A549 (cell line): ENCODE measurements around the gene LRRC4C. TPM values are rescaled to one million over a fixed set of nuclear protein-coding genes. Genes with fewer than 3 reads are reported as not detected.
A peak's percentile ranks its signal among the peaks of the same experiment; 100 is the strongest.
"Not testable (repeated sequence)": the region's sequence is repeated elsewhere in the genome, so short reads cannot be mapped to it uniquely, and the experiment has no call there.

Experiments used
- ATAC-seq, 2 experiments: fragments of 200-7000 bp in 1 of 2; fragments of >200 bp in 1 of 2; cut with Nextera tagmentation in 1 of 2; cut with Tn5 transposase in 1 of 2; 3 replicates each; pipeline versions ENCODE4 v1.8.0 to v1.9.1; 2018 to 2020; ENCODE audit warnings: mild to moderate bottlenecking in 1 of 2, moderate library complexity in 1 of 2
- CTCF ChIA-PET: fragments of 300-600 bp; sonication (Branson Sonifier 250); formaldehyde crosslinking; extraction: SDS; loops from one replicate; lab custom pipeline; 2021; ENCODE audit warnings: antibody characterized with exemption, inconsistent platforms; lab: Yijun Ruan, JAX
- POLR2A ChIA-PET: fragments of 350-600 bp; formaldehyde crosslinking; extraction: SDS; loops from one replicate; lab custom pipeline; 2021; ENCODE audit warnings: antibody characterized with exemption, inconsistent platforms; lab: Yijun Ruan, JAX
- DNase-seq, 2 experiments: peaks; one replicate each; pipeline versions ENCODE4 v3.0.0 to v3.0.0-alpha.2; 2011 to 2016; ENCODE audit warnings: low read depth in 1 of 2, low spot score in 1 of 2
- FAIRE-seq: peaks from 2 replicates; lab custom pipeline; 2011; peaks lifted over from hg19 to GRCh38; lab: Jason Lieb, UNC
- H3K27ac ChIP-seq, 2 experiments: fragments of >200 bp; sonication (Bioruptor Twin); formaldehyde crosslinking; 3 replicates each; pipeline ENCODE4 v1.5.1; 2016 to 2017
- H3K4me1 ChIP-seq: fragments of >200 bp; sonication (Bioruptor Twin); formaldehyde crosslinking; 3 replicates; pipeline ENCODE4 v1.6.1; 2016
- H3K4me2 ChIP-seq: fragments of >200 bp; sonication (Bioruptor Twin); formaldehyde crosslinking; 3 replicates; pipeline ENCODE4 v1.6.1; 2016
- H3K4me3 ChIP-seq: fragments of >200 bp; sonication (Bioruptor Twin); formaldehyde crosslinking; 3 replicates; pipeline ENCODE4 v1.5.1; 2016
- H3K9me3 ChIP-seq: fragments of >200 bp; sonication (Bioruptor Twin); formaldehyde crosslinking; 3 replicates; pipeline ENCODE4 v1.6.1; 2016
- BHLHE40 ChIP-seq: IDR thresholded peaks from 2 replicates; pipeline ENCODE4 v1.6.1; 2012; ENCODE audit warnings: low read depth, low read length, inconsistent platforms
- EP300 ChIP-seq, 2 experiments: fragments of >200 bp; sonication (Bioruptor Twin); formaldehyde crosslinking; IDR thresholded peaks; 2 replicates in 1 of 2; 3 replicates in 1 of 2; pipeline ENCODE4 v1.6.1; 2016 to 2017
- ESRRA ChIP-seq: fragments of 150-350 bp; IDR thresholded peaks from 2 replicates; pipeline ENCODE4 v1.6.1; 2014; ENCODE audit warnings: mild to moderate bottlenecking, low read length, borderline replicate concordance
- FOSB ChIP-seq: fragments of 250-450 bp; sonication (Bioruptor Pico); IDR thresholded peaks from 2 replicates; pipeline ENCODE4 v1.5.0; 2020; ENCODE audit warnings: mild to moderate bottlenecking, moderate library complexity
- FOXS1 ChIP-seq: fragments of 250-450 bp; sonication (Bioruptor Pico); IDR thresholded peaks from 2 replicates; pipeline ENCODE4 v1.5.0; 2020; ENCODE audit warnings: mild to moderate bottlenecking, moderate library complexity
- HOXB13 ChIP-seq: fragments of 250-450 bp; sonication (Bioruptor Pico); IDR thresholded peaks from 2 replicates; pipeline ENCODE4 v1.5.0; 2020; ENCODE audit warnings: low read depth, mild to moderate bottlenecking, moderate library complexity
- JUN ChIP-seq, 2 experiments: fragments of >200 bp; sonication (Bioruptor Twin); formaldehyde crosslinking; IDR thresholded peaks; 2 replicates in 1 of 2; 3 replicates in 1 of 2; pipeline ENCODE4 v1.6.1; 2016 to 2017
- JUNB ChIP-seq: fragments of >200 bp; sonication (Bioruptor Twin); formaldehyde crosslinking; IDR thresholded peaks from 2 replicates; pipeline ENCODE4 v1.6.1; 2016
- MAFK ChIP-seq: fragments of 450-650 bp; IDR thresholded peaks from 2 replicates; pipeline ENCODE4 v1.6.1; 2014; ENCODE audit not compliant: partially characterized antibody
- MYC ChIP-seq: IDR thresholded peaks from 2 replicates; pipeline ENCODE4 v1.6.1; 2012; ENCODE audit warnings: mild to moderate bottlenecking, inconsistent platforms, low read length, improper control_type of control experiment, borderline replicate concordance
- NPAS2 ChIP-seq: fragments of 250-450 bp; sonication (Bioruptor Pico); IDR thresholded peaks from 2 replicates; pipeline ENCODE4 v1.8.0; 2022; ENCODE audit warnings: mild to moderate bottlenecking, moderate library complexity, borderline replicate concordance
- NR3C1 ChIP-seq: fragments of >200 bp; sonication (Bioruptor Twin); formaldehyde crosslinking; IDR thresholded peaks from 3 replicates; pipeline ENCODE4 v1.6.1; 2017
- POLR2A ChIP-seq: IDR thresholded peaks from 2 replicates; pipeline ENCODE4 v1.6.1; 2012; ENCODE audit warnings: mild to moderate bottlenecking, low read length
- POLR2AphosphoS2 ChIP-seq: conservative IDR thresholded peaks from 2 replicates; pipeline ENCODE4 v1.6.1; 2012; ENCODE audit warnings: low read length, improper control_type of control experiment, inconsistent platforms
- RARB ChIP-seq: fragments of 250-450 bp; sonication (Bioruptor Pico); IDR thresholded peaks from 2 replicates; pipeline ENCODE4 v1.8.0; 2021; ENCODE audit warnings: mild to moderate bottlenecking, moderate library complexity
- RCOR1 ChIP-seq: fragments of 150-350 bp; IDR thresholded peaks from 2 replicates; pipeline ENCODE4 v1.6.1; 2014; ENCODE audit warnings: antibody characterized with exemption, low read length, low read depth
- RFX5 ChIP-seq: fragments of 450-650 bp; IDR thresholded peaks from 2 replicates; pipeline ENCODE4 v1.7.1; 2014; ENCODE audit warnings: antibody characterized with exemption, mild to moderate bottlenecking, moderate library complexity
- SMC3 ChIP-seq: fragments of >200 bp; sonication (Bioruptor Twin); formaldehyde crosslinking; IDR thresholded peaks from 3 replicates; pipeline ENCODE4 v1.6.1; 2018; ENCODE audit warnings: inconsistent platforms
- ZC3H11A ChIP-seq: fragments of 450-650 bp; IDR thresholded peaks from 2 replicates; pipeline ENCODE4 v1.6.1; 2014; ENCODE audit warnings: antibody characterized with exemption, mild to moderate bottlenecking
- ZSCAN20 ChIP-seq: fragments of 250-450 bp; sonication (Bioruptor Pico); IDR thresholded peaks from 2 replicates; pipeline ENCODE4 v1.8.0; 2022; ENCODE audit warnings: mild to moderate bottlenecking, moderate library complexity
- WGBS: methylation state at CpG from one replicate; pipeline ENCODE4 v1.1.6; 2017; ENCODE audit errors: missing lambda C conversion rate; 5-methylcytosine and 5-hydroxymethylcytosine counted together
- polyA plus RNA-seq, 4 experiments: library from polyadenylated mRNA; depleted of rRNA in 3 of 4; stranded (reverse); fragments of >200 nt; fragmentation: RNase III in 1 of 4; extraction: RNeasy Plus Mini Kit Qiagen cat#74134 plus additional on column Dnase treatment in 1 of 4; gene quantifications; 2 replicates in 3 of 4; 3 replicates in 1 of 4; pipeline ENCODE4 v1.2.3, GENCODE V29; 2011 to 2017
- TF ChIP-seq, protein P1 (sequence below): fragments of 250-450 bp; sonication (Bioruptor Pico); IDR thresholded peaks from 2 replicates; pipeline ENCODE4 v1.5.0; 2020; ENCODE audit warnings: low read depth, mild to moderate bottlenecking, moderate library complexity
- TF ChIP-seq, protein P2 (sequence below): fragments of 450-650 bp; IDR thresholded peaks from 2 replicates; pipeline ENCODE4 v1.6.1; 2014; ENCODE audit warnings: antibody characterized with exemption
- TF ChIP-seq, protein P3 (sequence below): IDR thresholded peaks from 2 replicates; pipeline ENCODE4 v1.6.1; 2012; ENCODE audit warnings: low read depth, borderline replicate concordance
- TF ChIP-seq, protein P4 (sequence below): fragments of 150-350 bp; IDR thresholded peaks from 2 replicates; pipeline ENCODE4 v1.6.1; 2014; ENCODE audit warnings: low read depth, mild to moderate bottlenecking, low read length
- TF ChIP-seq, protein P5 (sequence below): fragments of >200 bp; sonication (Bioruptor Twin); formaldehyde crosslinking; IDR thresholded peaks from 3 replicates; pipeline ENCODE4 v1.6.1; 2016
- TF ChIP-seq, protein P6 (sequence below): fragments of >200 bp; sonication (Bioruptor Twin); formaldehyde crosslinking; IDR thresholded peaks from 3 replicates; pipeline ENCODE4 v1.5.1; 2016

Gene LRRC4C
- polyA plus RNA-seq, 2 of the 4 experiments (the other 2 are of a cell fraction), result not detected

DNA sequence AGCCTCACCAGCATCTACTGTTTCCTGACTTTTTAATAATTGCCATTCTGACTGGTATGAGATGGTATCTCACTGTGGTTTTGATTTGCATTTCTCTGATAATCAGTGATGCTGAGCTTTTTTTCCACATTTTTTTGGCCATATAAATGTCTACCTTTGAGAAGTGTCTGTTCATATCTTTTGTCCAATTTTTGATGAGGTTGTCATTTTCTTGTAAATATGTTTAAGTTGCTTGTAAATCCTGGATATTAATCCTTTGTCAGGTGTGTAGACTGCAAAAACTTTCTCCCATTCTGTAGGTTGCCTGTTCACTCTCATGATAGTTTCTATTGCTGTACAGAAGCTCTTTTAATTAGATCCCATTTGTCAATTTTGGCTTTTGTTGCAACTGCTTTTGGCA, 439.8 kb downstream of the LRRC4C start:
- H3K4me2 ChIP-seq, H3K9me3 ChIP-seq, CTCF ChIA-PET, DNase-seq, FAIRE-seq, ATAC-seq, POLR2A ChIA-PET, H3K4me1 ChIP-seq, H3K4me3 ChIP-seq, H3K27ac ChIP-seq: not testable (repeated sequence)
- TF ChIP-seq MAFK, result peak; percentile 43

DNA sequence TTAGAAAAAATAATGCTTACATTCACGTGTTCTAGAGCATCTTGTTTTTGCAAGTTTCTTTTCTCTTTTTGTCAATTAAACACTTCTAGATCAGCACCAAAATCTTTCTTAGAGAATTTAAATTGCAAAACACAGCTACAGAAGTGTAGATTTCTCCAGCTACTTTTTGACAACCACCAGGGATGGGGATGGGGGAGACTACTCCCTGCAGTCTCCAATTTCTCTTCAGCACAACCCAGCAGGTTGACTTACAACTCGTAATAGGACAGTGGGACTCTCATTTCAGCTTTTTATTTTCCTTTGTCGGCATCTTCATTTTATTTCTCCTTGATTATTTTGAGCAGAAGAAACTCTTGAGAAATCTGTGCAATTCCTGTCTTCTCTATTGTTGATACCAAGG, 441.2 kb downstream of the LRRC4C start:
- Histone ChIP-seq H3K9me3 (no peaks in the 10 kb centered on the region), H3K27ac (no peak overlapping the region), H3K4me1 (no peaks in the 10 kb centered on the region), H3K4me3 (no peak overlapping the region), H3K4me2 (no peak overlapping the region)
- TF ChIP-seq BHLHE40 (no peak), SMC3 (no peak), POLR2AphosphoS2 (no peak), NR3C1 (no peak), EP300 (IDR thresholded peaks at IDR 0.05) (no peak), FOSB (CRISPR knock-in tag) (no peak), RARB (no peak), ZC3H11A (no peak), RFX5 (no peak), ZSCAN20 (CRISPR knock-in tag) (no peak), MAFK (no peak)
- TF ChIP-seq, protein P1, sequence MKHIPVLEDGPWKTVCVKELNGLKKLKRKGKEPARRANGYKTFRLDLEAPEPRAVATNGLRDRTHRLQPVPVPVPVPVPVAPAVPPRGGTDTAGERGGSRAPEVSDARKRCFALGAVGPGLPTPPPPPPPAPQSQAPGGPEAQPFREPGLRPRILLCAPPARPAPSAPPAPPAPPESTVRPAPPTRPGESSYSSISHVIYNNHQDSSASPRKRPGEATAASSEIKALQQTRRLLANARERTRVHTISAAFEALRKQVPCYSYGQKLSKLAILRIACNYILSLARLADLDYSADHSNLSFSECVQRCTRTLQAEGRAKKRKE, result no peak
- TF ChIP-seq, protein P2, sequence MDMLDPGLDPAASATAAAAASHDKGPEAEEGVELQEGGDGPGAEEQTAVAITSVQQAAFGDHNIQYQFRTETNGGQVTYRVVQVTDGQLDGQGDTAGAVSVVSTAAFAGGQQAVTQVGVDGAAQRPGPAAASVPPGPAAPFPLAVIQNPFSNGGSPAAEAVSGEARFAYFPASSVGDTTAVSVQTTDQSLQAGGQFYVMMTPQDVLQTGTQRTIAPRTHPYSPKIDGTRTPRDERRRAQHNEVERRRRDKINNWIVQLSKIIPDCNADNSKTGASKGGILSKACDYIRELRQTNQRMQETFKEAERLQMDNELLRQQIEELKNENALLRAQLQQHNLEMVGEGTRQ, result no peak
- ATAC-seq, result no peak
- POLR2A ChIA-PET, result no interaction called here
- CTCF ChIA-PET, result no interaction called here
- WGBS, result 5% methylated on average over 3 of the region's 3 CpGs
- FAIRE-seq, result no peak
- no peak for DNase-seq

DNA sequence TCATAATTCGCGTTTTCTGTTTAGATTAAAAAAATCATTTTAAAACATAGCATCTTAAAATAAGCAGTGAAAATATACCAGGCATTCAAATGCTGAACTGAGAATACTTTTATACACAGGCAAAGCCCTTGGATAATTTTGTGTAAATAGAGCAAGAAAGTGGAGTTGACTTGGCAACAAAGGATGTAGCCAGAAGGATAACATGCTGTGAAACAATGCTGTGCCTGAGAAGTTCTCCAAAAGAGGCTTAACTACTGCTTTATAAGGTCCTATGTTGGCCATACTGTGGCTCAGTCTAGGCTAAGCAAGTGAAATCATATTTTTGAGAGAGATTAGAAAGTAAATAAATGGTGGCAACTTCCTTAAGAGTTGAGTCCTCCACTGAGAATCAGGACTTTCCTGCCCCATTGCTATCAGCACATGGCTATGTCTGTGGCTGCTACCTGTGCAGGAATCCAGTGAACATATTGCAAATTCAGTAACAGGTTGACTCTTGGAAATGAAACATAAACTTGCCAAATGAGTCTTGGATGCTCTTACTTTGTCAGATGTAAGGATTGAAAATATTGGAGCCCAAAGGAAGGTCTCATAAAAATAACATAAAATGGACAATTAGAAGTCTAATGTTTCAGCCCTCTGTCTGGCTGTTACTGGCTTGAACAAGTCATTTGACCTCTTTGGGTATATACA, 448.9 kb downstream of the LRRC4C start:
- H3K4me2 ChIP-seq, result no peak overlapping the region
- no peaks in the 10 kb centered on the region for H3K9me3 ChIP-seq
- no peaks in the 10 kb centered on the region for H3K4me1 ChIP-seq
- CTCF ChIA-PET, result no interaction called here
- WGBS, result 1% methylated on average over 2 of the region's 2 CpGs
- POLR2A ChIA-PET, result no interaction called here
- no peak for ATAC-seq
- H3K4me3 ChIP-seq, result no peak overlapping the region
- DNase-seq, result no peak
- no peak for FAIRE-seq
- no peak overlapping the region for H3K27ac ChIP-seq
- TF ChIP-seq POLR2A, result no peak
- no peak for TF ChIP-seq FOXS1 (CRISPR knock-in tag)
- no peak for TF ChIP-seq HOXB13 (CRISPR knock-in tag)
- TF ChIP-seq, protein P3, sequence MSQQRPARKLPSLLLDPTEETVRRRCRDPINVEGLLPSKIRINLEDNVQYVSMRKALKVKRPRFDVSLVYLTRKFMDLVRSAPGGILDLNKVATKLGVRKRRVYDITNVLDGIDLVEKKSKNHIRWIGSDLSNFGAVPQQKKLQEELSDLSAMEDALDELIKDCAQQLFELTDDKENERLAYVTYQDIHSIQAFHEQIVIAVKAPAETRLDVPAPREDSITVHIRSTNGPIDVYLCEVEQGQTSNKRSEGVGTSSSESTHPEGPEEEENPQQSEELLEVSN, result no peak
- TF ChIP-seq MYC, result no peak
- no peak for TF ChIP-seq NPAS2 (CRISPR knock-in tag)
- TF ChIP-seq SMC3, result no peak
- no peak for TF ChIP-seq RCOR1
- TF ChIP-seq, protein P4, sequence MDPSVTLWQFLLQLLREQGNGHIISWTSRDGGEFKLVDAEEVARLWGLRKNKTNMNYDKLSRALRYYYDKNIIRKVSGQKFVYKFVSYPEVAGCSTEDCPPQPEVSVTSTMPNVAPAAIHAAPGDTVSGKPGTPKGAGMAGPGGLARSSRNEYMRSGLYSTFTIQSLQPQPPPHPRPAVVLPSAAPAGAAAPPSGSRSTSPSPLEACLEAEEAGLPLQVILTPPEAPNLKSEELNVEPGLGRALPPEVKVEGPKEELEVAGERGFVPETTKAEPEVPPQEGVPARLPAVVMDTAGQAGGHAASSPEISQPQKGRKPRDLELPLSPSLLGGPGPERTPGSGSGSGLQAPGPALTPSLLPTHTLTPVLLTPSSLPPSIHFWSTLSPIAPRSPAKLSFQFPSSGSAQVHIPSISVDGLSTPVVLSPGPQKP, result no peak
- no peak for TF ChIP-seq ESRRA
- no peak for TF ChIP-seq RARB
- TF ChIP-seq, protein P5, sequence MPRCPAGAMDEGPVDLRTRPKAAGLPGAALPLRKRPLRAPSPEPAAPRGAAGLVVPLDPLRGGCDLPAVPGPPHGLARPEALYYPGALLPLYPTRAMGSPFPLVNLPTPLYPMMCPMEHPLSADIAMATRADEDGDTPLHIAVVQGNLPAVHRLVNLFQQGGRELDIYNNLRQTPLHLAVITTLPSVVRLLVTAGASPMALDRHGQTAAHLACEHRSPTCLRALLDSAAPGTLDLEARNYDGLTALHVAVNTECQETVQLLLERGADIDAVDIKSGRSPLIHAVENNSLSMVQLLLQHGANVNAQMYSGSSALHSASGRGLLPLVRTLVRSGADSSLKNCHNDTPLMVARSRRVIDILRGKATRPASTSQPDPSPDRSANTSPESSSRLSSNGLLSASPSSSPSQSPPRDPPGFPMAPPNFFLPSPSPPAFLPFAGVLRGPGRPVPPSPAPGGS, result no peak
- TF ChIP-seq RFX5, result no peak
- TF ChIP-seq JUNB, result no peak
- TF ChIP-seq BHLHE40, result no peak
- TF ChIP-seq JUN (IDR thresholded peaks at IDR 0.05), result no peak
- TF ChIP-seq, protein P6, sequence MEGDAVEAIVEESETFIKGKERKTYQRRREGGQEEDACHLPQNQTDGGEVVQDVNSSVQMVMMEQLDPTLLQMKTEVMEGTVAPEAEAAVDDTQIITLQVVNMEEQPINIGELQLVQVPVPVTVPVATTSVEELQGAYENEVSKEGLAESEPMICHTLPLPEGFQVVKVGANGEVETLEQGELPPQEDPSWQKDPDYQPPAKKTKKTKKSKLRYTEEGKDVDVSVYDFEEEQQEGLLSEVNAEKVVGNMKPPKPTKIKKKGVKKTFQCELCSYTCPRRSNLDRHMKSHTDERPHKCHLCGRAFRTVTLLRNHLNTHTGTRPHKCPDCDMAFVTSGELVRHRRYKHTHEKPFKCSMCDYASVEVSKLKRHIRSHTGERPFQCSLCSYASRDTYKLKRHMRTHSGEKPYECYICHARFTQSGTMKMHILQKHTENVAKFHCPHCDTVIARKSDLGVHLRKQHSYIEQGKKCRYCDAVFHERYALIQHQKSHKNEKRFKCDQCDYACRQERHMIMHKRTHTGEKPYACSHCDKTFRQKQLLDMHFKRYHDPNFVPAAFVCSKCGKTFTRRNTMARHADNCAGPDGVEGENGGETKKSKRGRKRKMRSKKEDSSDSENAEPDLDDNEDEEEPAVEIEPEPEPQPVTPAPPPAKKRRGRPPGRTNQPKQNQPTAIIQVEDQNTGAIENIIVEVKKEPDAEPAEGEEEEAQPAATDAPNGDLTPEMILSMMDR, result no peak
